NCI-H1436 (cell line): ENCODE results near the gene CSTPP1.
"Not testable (repeated sequence)": the region's sequence is repeated elsewhere in the genome, so short reads cannot be mapped to it uniquely, and the experiment has no call there.

Experiments
- DNase-seq: peaks from one replicate; lab custom pipeline; 2025; lab: John Stamatoyannopoulos, UW

The CSTPP1 gene

DNA sequence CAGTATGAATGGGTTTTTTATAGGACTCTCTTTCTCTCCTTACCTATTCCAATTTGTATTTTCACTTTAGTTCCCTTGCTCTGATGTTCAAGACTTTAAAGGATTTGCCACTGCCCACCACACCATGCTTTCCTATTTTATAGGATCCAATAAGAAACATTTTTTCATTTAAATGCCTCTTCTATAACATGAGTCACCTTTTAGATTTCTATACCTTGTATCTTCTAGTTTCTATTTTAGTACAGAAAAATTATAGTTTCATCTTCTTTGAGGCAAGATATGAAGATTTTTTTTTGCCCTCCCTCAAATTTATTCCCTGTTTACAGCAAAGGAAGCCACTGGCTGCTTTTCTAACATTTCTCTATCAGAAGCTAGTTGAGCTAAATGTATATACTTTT, 163.4 kb downstream of the CSTPP1 start:
- DNase-seq = no peak

DNA sequence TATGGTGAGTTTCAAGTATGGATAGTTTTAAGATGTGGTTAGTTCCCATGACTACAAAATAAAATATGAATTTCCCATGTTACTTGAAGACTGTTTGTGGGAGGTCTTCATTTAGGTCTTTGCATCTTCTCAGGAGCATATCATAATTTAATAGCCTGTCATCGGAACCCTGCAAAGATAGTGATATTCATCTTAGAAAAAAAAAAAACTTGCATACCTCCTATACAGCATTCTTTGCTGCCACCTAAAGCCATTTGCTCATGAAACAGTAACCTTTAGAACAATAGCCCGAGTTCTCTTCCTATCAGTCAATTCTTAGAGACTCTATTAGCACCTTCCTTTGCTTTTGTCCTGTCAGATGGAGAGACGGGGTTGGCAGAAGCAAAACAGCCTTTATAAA, 164.8 kb downstream of the CSTPP1 start:
- no peak for DNase-seq

DNA sequence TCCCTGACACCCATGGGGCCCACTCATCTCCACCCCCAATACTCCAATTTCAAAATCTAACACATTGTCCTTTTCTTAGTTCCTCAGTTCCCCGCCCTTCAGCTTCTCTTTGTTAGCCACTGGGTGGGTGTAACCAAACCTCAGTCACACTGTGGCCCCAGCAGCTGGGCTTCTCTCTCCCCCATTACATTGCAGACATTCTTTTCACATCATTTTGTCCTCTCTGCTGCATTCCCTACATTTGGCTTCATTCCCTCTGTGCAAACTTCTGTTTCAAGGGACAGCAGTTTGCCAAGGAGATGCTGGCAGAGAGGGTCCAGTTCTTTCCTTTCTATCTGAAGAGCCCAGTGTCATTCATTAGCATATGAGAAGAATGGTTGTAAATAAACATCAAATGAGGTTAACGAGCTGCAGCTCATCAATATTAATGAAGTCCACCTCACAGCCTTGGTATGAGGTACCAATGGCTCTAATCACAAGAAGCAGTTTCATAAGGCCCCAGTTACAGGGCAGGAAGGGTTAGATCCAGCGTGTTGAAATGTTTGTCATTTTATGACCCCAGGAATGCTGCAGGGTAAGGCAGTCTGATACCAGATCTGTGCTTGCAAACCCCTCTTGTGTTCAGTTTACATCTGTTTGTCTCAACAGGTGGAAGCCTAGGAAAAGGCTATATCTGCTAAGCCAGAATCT, 167.8 kb downstream of the CSTPP1 start:
- DNase-seq = no peak

DNA sequence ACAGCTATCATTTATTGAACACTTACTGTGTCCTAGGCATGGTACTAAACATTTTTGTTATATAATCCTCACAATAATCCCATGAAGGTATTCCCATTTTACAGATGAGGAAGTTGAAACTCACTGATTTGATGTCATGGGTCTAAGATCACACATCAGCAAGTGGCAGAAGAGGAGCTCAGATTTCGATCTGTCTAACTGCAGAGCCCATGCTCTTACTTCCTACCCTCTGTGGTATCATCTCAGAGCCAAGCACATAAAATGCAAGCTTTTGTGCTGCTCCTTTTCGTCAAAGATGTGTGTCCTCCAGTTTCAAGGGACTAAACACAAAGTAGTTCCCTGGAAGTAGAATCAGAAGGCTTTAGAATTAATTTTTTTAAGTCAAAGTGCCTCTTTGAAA, 169.0 kb downstream of the CSTPP1 start:
- no peak for DNase-seq

DNA sequence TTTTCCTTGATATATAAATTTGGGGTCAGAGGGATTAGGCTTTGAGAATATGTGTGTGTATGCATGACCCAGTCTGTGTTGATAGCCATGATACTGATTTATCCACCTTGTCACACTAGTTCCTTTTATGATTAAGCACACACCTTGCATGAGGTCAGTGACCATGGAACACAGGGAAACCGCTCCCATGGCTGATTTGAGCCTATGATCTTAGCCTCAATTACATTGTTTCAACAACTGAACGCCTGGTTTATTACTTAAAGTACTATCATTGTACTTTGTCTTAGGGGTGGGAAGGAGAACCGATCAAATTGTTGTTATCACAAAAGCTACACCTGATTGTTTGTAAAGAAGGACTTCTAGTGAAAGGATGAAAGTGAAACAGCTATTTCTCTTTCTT, 169.4 kb downstream of the CSTPP1 start:
- DNase-seq = no peak

DNA sequence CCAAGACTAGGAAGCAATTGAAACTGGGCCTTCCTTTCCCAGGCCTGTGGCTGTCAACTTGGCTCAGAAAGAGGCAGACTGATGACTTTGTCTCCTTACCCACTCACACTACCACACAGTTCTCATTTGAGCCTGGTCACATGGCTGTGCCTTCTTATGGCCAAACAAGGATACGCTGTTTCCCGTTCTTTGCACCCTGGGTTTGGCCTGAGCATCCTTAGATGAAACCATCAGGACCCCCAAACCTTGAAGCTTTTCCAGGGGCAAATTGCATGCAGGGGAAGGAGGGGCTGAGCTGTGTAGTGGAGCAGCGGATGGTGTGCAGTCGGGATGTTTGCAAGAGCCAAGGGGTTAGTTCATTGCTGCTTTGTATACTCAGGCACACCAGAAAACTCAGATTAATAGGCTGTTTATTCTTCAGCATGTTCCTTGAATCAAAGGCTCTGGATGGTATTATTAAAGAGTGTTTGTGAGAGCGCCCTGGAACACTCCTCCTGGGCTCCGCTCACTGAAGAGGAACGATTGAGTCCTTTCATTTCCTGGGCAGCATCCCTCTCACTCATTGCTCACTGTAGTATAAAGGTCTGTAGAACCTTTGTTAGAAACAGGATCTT, 170.3 kb downstream of the CSTPP1 start:
- peak; percentile 24 for DNase-seq

DNA sequence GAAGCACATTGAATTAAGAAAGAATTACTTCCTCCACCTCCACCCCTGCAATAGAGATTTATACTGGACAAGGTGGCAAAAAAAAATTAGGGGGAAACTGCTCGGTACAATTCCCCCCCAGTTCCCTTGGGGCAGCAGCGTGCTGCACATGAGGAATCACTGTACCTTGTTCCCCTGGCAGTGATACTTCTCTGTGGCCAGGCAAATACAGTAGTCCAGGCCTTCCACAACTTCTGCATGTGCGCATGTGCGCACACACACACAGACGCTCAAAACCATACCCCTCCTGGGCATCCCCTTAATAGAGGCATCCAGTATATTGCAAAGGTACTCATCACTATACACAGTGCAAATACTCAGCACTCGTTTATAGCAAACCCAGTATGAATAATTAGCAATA, 171.2 kb downstream of the CSTPP1 start:
- DNase-seq = no peak

DNA sequence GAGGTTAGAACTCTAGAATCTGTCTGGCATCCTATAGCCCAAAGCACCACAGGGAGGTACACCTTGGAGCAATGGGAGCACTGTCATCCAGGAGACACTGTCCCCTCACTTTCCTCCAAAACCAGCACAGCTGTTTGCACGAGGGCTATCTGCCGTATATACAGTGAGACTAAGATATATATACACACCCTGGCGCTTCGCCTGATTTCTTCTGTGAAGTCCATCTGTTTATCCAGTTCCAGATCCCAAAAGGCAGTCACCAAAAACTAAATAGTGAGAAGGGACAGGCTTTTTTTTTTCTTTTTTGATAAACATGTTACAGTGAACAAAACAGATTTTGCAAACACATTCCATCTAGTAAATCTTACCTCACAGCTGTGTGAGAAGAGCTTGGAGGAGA, 171.7 kb downstream of the CSTPP1 start:
- DNase-seq = no peak

DNA sequence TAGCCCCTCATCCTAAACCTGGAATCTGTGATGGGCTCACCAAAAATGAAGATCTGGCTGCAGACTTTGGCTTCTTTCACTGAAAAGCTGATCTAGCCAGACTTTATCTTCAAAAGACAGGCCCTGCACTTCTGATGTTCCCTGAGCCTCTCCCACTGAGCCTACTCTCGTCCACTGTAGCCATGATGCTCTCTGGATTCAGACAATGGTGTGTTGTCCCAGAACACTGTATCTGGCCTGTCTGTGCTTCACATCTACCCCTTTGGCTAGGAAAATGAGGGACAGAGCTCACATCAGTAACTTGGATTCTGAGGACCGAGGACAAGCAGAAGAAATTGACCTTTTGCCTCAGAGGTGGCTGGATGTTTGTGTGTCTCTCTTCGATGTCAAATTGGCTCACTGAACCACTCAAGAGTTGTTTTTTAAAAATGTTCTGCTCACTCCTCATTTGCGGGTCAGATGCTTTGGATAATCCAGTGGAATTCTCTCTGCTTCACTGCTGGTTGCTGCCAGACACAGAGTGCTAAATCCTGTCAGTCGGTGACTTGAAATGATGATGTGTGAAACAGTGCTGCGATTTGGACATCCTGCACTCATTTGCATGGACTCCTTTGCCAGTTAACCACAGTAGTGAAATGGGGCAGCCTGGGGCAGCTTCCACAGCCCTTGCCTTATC, 172.6 kb downstream of the CSTPP1 start:
- DNase-seq = no peak

DNA sequence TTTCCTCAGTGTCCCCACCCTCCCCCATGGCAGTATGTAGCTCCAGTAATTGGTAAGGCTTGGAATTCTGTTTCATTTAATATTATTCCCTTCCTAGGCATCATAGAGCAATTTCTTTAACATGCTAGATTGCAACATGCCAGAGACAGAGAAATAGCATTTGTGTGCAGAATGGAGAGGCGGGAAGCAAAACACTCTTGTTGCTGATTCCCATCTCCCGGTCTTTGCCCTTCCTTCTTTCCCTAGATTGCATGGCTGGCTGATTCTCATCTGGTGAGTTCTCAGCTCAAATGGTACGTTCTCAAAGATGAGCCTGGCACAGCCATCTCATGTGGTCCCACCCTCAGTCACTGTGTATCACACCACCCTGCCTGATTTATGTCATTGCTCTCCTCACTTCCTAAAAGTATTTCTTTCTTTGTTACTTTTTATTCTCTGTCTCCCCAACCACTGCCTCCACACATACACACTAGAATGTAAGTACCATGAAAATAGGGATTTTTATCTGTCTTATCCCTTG, 173.2 kb downstream of the CSTPP1 start:
- DNase-seq = no peak

DNA sequence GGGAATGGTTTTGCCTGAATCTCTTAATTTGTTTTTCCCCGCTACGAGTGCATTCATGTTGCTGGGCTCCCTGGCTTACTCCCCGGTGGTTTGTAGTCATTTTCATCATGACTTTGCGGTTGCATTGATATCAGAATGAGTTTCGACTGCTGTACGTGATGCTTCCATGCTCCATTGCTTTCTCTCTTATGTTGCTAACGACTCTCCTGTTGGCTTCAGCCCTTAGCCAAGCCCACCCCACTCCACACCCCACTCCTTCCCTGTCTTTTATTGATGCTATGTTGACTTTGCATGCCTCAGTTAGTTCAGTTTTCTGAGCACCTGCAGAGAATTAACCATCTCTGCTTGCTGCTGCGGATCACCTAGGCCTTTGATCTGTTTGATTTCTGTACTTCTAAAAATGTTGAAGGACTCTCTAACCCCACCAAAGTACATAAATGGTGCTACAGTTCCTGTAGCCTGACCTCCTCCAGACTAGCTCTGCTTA, 174.8 kb downstream of the CSTPP1 start:
- peak; percentile 80 for DNase-seq

DNA sequence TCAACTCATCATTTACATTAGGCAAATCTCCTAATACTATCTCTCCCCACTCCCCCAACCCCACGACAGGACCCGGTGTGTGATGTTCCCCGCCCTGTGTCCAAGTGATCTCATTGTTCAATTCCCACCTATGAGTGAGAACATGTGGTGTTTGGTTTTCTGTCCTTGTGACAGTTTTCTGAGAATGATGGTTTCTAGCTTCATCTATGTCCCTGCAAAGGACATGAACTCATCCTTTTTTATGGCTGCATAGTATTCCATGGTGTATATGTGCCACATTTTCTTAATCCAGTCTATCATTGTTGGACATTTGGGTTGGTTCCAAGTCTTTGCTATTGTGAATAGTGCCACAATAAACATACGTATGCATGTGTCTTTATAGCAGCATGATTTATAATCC, 176.4 kb downstream of the CSTPP1 start:
- not testable (repeated sequence) for DNase-seq

DNA sequence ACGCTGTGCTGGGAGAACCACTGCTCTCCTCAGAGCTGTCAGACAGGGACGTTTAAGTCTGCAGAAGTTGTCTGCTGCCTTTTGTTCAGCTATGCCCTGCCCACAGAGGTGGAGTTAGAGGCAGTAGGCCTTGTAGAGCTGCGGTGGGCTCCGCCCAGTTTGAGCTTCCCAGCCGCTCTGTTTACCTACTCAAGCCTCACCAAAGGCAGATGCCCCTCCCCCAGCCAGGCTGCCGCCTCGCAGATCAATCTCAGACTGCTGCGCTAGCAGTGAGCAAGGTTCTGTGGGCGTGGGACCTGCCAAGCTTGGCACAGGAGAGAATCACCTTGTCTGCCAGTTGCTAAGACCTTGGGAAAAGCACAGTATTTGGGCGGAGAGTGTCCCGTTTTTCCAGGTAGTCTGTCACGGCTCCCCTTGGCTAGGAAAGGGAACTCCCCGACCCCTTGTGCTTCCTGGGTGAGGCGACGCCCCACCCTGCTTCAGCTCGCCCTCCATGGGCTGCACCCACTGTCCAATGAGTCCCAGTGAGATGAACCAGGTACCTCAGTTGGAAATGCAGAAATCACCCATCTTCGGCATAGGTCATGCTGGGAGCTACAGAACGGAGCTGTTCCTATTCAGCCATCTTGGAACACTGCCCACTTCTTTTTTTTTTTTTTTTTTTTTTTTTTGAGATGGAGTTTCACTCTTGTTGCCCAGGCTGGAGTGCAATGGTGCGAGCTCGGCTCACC, 182.6 kb downstream of the CSTPP1 start:
- DNase-seq = not testable (repeated sequence)

DNA sequence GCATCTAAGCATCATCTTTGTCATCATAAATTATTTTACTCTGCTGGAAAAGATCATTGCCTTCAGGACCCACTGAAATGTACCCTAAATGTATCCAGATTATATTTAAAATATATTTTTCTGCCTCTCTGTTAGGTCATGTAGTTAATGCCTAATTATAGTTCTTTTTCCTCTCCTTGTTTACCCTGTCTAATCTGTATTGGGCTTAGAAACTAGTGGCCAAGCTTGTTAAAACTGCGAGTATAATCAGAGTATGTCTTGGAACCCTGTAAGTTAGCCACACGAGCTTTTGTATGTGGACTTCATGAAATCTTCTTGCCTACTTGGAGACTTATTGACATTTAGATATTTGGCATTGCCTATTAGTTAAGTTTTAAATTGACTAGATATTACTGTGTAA, 184.5 kb downstream of the CSTPP1 start:
- DNase-seq = no peak

DNA sequence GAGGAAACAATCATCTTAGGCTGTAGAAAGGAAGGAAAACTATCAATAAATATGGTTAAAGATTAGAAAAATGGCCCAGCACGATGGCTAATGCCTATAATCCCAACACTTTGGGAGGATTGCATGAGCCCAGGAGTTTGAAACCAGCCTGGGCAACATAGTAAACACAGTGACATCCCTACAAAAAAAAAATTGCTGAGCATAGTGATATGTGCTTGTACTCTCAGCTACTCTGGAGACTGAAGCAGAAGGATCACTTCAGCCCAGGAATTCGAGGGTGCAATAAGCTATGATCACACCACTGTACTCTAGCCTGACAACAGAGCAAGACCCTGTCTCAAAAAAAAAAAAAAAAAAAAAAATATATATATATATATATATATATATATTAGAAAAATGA, 185.2 kb downstream of the CSTPP1 start:
- DNase-seq = no peak

DNA sequence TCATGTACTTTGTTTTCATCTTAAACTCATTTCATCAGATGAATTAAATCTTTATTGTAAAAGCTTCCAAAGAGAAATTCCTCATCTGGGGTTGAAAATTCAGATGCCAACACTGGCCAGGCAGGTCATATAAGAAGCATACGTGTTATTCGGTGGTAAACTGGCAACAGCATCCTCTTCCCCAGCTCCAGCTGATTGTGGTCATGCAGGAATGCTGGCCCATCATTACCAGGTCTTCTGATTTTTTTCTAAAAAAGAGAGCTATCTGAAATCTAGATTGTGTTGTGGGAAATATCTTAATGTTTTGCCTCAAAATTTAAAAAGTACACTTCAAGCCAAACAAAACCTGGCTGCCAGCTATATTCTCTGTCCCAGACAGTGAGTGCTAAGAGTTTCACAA, 186.5 kb downstream of the CSTPP1 start:
- DNase-seq = no peak

DNA sequence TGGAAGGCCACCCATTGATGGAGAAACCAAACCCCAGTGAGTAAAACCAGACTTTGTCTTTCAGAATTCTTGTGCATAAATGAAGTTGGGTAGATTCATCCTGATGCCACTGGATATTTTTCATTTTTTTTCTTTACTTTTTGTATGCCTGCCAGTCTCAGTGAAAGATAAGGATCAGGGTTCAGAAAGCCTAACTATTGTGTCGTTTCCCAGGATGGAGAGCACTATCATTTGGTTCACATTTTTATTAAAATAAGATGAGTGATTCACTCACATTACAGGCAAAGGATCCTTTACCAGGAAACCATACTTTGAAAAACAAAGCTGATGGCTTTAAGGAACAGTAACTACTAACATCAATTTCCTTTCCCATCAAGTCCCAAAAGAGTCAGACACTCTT, 188.1 kb downstream of the CSTPP1 start:
- no peak for DNase-seq

DNA sequence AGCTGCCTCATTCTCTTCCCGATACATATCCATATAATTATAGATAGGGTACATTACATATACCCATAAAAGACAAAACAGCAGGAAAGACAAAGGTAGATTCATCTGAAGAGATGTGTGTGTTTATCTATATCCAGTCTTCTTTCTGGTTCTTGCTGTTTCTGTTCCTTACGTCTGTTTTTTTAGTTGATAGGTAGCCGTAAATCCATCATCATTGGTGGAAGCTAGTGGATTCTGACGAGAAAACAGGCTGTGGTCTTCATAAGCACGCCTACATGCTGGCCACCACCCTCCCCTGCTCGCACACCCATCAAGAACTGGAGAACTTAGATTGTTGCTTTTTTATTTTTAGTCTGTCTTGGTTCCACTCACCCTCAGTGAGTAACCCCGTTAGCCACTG, 188.5 kb downstream of the CSTPP1 start:
- DNase-seq = no peak

DNA sequence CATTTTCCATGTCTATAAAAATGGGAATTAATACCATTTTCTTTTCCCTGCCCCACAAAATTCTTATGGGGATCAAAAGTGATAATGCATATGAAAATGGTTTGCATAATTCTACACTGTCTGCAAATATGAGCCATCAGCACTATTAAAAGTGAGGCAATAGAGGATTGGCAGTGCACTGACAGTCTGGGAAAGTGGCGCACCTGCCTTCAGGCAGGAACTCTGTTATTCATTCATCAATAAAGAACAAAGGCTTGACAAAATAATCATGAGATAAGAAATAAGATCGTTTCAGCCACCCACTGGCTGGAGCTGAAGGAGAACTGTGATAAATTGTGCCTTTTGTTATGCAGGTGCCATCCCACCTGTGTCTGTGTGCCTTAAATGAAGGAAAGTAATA, 190.7 kb downstream of the CSTPP1 start:
- DNase-seq = peak; percentile 13

DNA sequence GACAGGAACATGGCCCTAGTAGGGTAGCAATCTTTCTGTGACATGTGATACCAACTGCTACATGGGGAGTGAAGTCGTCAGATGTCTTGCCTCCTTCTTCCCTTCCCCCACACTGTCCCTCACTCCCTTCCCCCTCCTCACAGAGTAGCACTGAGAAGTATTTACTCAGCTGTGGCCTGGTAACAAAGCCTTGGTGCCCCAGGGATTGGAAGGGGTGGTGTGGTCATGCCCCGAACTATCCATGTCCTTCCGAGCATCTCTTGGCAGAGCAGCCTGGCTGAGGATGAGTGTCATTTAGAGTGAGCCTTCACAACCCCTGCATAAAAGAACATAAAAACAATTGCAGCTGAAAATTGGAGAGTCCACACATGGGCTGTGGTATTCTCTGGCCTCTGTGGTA, 194.0 kb downstream of the CSTPP1 start:
- no peak for DNase-seq

DNA sequence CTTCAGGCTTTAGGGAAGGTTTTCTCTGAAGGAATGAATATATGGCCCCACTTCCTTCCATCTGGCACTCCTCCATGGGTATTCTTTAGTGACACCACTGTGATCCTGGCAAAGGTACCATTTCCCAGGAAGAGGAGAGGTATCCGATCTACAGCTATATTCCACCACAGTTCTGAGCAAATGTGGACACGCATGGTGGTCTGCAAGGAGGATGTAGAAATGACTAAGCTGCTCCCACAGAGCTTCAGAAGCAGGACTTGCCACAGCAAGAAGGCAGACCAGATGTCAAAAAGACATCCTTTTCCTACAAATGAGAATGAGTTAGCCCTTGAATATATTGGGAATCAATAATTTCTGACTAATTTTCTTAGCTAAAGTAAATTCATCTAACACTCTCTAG, 194.6 kb downstream of the CSTPP1 start:
- no peak for DNase-seq

DNA sequence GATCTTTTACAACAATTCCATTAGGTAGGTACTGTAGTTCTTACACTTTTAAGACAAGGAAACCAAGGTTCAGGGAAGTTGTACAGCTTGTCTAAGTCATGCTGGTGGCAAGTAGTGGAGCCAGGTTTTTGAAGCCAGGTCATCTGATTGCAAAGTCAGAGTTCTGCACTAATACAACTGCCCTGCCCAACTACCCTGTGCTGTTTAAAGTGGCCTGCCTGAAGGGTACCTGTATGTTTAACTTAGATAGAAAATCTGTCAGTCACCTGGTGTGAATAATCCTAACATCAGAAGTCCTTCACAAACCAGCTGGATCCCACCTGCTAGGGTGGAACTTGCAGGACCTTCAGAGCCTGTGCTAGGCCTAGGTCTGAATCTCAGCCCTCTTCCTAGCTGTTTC, 195.9 kb downstream of the CSTPP1 start:
- DNase-seq = no peak

DNA sequence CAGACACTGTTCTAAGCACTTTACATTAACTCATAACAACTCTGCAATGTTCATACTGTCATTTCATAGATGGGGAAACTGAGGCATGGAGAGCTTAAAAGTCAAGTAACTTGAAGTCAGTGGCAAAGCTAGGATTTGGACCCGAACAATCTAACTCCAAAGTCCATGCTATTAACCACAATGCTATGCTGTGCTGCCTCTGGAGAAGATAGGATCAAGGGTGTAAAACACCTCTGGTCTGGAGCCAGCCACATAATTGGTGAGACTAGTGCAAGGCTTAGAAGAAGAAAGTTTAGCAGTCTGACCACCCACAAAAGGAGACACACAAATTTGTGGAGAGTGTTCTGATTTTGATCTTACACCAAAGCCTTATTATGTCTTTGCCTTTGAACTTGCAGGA, 196.4 kb downstream of the CSTPP1 start:
- no peak for DNase-seq
